Uterus (tissue), 4 donors: Measurements from ENCODE around the gene OFD1. TPM values are rescaled to one million over a fixed set of nuclear protein-coding genes. Genes with fewer than 3 reads are reported as not detected.
"Not testable (repeated sequence)": the region's sequence is repeated elsewhere in the genome, so short reads cannot be mapped to it uniquely, and the experiment has no call there.

Source experiments
- DNase-seq, 2 donors: peaks; one replicate each; pipeline ENCODE4 v3.0.0-alpha.2; 2019 to 2020
- H3K27ac ChIP-seq, 2 donors: fragments of 200-600 bp; sonication (generic); 1 replicate in 1 of 2; 2 replicates in 1 of 2; pipeline ENCODE4 v1.5.1; 2016 to 2018
- H3K27me3 ChIP-seq, 2 donors: fragments of 200-600 bp; sonication (generic); one replicate each; pipeline ENCODE4 v1.5.1; 2018 to 2019; ENCODE audit warnings: control low read depth in 1 of 2
- H3K36me3 ChIP-seq, 2 donors: fragments of 200-600 bp; sonication (generic); one replicate each; pipeline ENCODE4 v1.5.1; 2019; ENCODE audit warnings: control low read depth in 1 of 2
- H3K4me1 ChIP-seq, 2 donors: fragments of 200-600 bp; sonication (generic); one replicate each; pipeline ENCODE4 v1.5.1; 2018 to 2019; ENCODE audit warnings: control low read depth in 1 of 2
- H3K4me3 ChIP-seq, 2 donors: fragments of 200-600 bp; sonication (generic); 1 replicate in 1 of 2; 2 replicates in 1 of 2; pipeline ENCODE4 v1.5.1; 2018 to 2019; ENCODE audit warnings: mild to moderate bottlenecking in 1 of 2
- H3K9me3 ChIP-seq, 2 donors: fragments of 200-600 bp; sonication (generic); one replicate each; pipeline ENCODE4 v1.5.1; 2019; ENCODE audit warnings: control low read depth in 1 of 2
- POLR2A ChIP-seq, 2 donors: fragments of 450-650 bp; IDR thresholded peaks; one replicate each; pipeline ENCODE4 v1.6.1; 2016; ENCODE audit warnings: antibody characterized with exemption in 2 of 2, mild to moderate bottlenecking in 1 of 2, moderate library complexity in 1 of 2
- intact Hi-C: fragments of 100-400 bp; cut with DNase I; formaldehyde crosslinking; loops from one replicate; pipeline ENCODE4 v1.15.1; 2023; ENCODE audit warnings: low total_unique reads
- total RNA-seq, 4 donors: library from RNA; depleted of rRNA in 3 of 4; stranded (reverse); fragments of >200 nt in 3 of 4; gene quantifications; one replicate each; pipeline versions ENCODE4 v1.1.0 to v1.2.4, GENCODE V29; 2014 to 2023
- TF ChIP-seq, protein P1 (sequence below), 4 experiments: fragments of 200-600 bp in 2 of 4; fragments of 450-650 bp in 2 of 4; sonication (generic) in 2 of 4; IDR thresholded peaks; one replicate each; pipeline ENCODE4 v1.5.1; 2016 to 2019; ENCODE audit warnings: antibody characterized with exemption in 4 of 4, mild to moderate bottlenecking in 2 of 4, moderate library complexity in 1 of 4
- donor health status: DM: yes; HTN: yes; CAD: no.

The OFD1 gene
- total RNA-seq, 4 donors from 2014 or later, result 24.1 to 172 (median 49.7) TPM

DNA sequence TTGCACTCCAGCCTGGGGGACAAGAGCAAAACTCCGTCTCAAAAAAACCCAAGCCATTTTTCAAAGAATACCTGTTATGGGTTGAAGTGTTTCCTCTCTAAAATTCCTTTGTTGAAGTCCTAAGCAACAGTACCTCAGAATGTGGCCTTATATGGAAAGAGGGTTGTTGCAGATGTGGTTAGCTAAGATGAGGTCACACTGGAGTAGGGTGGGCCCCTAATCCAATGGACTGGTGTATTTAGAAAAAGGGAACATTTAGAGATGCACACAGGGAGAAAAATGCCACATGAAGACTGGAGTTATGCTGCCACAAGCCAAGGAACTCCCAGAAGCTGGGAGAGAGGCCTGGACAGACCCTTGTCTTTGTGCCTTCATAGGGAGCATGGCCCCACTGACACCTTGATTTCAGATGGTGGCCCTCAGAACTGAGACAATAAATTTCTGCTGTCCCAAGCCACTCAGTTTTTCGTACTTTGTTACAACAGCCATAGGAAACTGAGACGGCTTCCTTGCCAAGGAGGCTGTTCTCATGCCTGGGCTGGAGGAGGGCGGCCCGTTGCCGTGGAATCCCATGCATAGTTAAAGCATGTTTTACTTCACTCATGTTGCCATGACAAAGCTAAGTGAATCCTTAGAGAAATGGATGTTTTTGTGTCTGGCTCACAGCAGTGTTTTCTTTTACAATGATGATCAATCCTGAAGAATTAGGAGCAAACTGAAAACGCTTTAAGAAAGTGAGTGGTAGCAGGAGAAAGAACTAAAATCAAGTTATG, 16.7 kb upstream of the OFD1 start:
- TF ChIP-seq, protein P1, sequence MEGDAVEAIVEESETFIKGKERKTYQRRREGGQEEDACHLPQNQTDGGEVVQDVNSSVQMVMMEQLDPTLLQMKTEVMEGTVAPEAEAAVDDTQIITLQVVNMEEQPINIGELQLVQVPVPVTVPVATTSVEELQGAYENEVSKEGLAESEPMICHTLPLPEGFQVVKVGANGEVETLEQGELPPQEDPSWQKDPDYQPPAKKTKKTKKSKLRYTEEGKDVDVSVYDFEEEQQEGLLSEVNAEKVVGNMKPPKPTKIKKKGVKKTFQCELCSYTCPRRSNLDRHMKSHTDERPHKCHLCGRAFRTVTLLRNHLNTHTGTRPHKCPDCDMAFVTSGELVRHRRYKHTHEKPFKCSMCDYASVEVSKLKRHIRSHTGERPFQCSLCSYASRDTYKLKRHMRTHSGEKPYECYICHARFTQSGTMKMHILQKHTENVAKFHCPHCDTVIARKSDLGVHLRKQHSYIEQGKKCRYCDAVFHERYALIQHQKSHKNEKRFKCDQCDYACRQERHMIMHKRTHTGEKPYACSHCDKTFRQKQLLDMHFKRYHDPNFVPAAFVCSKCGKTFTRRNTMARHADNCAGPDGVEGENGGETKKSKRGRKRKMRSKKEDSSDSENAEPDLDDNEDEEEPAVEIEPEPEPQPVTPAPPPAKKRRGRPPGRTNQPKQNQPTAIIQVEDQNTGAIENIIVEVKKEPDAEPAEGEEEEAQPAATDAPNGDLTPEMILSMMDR (IDR thresholded peaks at IDR 0.05), result no peak
- no peak for TF ChIP-seq POLR2A (IDR thresholded peaks at IDR 0.05)
- peak; percentile 49 to 54 for DNase-seq
- Histone ChIP-seq H3K36me3 (no peaks in the 10 kb centered on the region), H3K9me3 (no peaks in the 10 kb centered on the region), H3K4me1 (no peaks in the 10 kb centered on the region), H3K27me3 (no peaks in the 10 kb centered on the region), H3K4me3 (no peak overlapping the region), H3K27ac (peak overlapping the region; percentile 63 to 87)
- intact Hi-C loops, result no loop called here

DNA sequence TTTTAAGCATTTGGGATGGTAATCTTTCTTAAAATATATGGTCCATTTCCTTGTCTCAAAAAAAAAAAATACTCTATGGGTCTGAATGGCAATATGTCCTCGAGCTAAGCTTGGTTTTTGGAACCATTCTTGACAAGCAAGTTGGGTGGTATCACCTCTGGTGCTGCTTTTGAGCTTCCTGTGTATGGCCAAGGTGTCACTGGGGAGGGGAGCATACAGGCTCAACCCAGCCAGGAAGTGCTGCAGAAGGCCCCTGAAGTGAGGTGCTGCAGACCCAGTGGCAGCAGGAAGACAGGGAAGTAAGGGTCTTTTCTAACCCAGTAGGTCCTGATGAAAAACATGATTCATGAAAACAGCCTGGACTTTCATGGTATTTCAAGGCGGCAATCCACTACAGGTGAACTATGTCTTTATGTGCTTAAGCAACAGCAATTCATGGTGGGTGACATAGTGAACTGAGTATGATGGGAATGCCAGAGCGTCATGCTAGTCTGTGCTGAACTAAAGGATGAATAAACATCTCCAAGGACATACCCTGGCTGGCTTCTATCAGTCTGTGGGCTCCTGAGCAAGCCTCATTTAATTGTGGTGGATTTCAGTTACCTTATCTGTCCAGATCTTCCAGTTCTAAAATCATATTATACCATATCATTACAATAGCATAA, 15.2 kb upstream of the OFD1 start:
- no peaks in the 10 kb centered on the region for H3K9me3 ChIP-seq
- TF ChIP-seq, protein P1 (IDR thresholded peaks at IDR 0.05), result no peak
- TF ChIP-seq POLR2A (IDR thresholded peaks at IDR 0.05), result no peak
- no peak overlapping the region for H3K4me3 ChIP-seq
- H3K27ac ChIP-seq, result peak overlapping the region; percentile 63 to 87
- no peak for DNase-seq
- H3K4me1 ChIP-seq, result no peaks in the 10 kb centered on the region
- intact Hi-C loops, result no loop called here
- H3K27me3 ChIP-seq, result no peaks in the 10 kb centered on the region
- no peaks in the 10 kb centered on the region for H3K36me3 ChIP-seq

DNA sequence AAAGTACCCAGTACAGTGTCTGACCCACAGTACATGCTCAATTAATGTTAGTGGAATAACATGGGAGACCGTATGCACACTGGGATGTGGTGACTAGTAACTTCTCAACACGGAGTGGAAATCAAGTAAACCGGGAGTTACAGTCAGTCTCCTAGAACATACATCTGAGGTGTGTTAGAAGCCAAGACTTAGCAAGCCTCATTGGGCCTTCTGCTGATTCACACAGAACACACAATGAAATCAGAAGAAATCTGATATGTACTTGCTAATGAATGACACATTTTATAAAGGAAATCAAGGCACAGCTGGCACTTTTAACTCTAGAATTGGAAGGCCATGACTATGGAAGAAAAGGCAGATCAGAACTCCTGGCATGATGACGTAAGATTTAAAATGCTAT, 13.2 kb upstream of the OFD1 start:
- no peak overlapping the region for H3K4me3 ChIP-seq
- H3K27me3 ChIP-seq, result no peaks in the 10 kb centered on the region
- H3K4me1 ChIP-seq, result no peaks in the 10 kb centered on the region
- no peak for DNase-seq
- no peaks in the 10 kb centered on the region for H3K36me3 ChIP-seq
- intact Hi-C loops, result no loop called here
- TF ChIP-seq, protein P1 (IDR thresholded peaks at IDR 0.05), result no peak
- no peak for TF ChIP-seq POLR2A (IDR thresholded peaks at IDR 0.05)
- H3K9me3 ChIP-seq, result no peaks in the 10 kb centered on the region
- H3K27ac ChIP-seq, result peak overlapping the region; percentile 63 to 87

DNA sequence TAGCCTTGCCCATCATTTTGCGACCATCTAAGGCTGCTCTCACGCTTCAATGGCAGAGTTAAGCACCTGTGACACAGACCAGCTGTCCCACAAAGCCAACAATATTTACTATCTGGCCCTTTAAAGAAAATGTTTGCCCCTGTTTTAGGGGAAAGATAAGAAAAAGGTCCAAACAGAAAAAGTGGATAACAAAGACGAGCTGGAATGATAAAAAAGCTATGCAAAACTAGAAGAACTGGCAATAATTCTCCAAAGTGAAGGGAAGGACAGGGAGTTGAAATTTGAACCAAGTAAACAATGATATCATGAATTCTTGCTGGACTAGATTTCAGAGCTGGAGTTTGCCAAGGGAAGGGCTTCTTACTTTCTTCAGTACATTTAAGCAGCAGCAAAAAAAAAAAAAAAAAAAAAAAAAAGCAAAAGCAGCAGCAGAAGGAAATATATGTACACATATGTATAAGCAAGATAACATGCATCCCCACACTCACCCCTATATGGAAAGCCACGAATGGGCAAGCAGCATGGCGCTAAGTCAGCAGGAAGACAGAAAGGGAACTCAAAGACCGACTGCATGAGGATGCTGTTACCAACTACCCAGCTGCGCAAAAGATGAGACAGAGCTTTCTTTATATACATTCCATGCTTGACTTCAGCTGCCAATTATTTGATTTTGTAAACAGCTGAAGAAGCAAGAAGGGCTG, 12.6 kb upstream of the OFD1 start:
- H3K4me3 ChIP-seq, result no peak overlapping the region
- intact Hi-C loops, result no loop called here

DNA sequence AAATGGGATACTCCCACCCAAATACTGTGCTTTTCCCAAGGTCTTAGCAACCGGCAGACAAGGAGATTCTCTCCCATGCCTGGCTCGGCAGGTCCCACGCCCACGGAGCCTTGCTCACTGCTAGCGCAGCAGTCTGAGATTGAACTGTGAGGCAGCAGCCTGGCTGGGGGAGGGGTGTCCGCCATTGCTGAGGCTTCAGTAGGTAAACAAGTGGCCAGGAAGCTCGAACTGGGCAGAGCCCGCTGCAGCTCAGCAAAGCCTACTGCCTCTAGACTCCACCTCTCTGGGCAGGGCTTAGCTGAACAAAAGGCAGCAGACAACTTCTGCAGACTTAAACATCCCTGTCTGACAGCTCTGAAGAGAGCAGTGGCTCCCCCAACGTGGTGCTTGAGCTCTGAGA, 9.7 kb upstream of the OFD1 start:
- H3K36me3 ChIP-seq, H3K4me3 ChIP-seq, intact Hi-C loops, H3K9me3 ChIP-seq, DNase-seq, H3K27me3 ChIP-seq, H3K4me1 ChIP-seq: not testable (repeated sequence)
- peak overlapping the region in 1 of 2 donors; percentile 6 for H3K27ac ChIP-seq

More for the DNA sequence above, 12.6 kb upstream of the OFD1 start:
- DNase-seq, result no peak
- TF ChIP-seq POLR2A (IDR thresholded peaks at IDR 0.05), result no peak
- TF ChIP-seq, protein P1 (IDR thresholded peaks at IDR 0.05), result no peak
- Histone ChIP-seq H3K27me3 (no peaks in the 10 kb centered on the region), H3K9me3 (no peaks in the 10 kb centered on the region), H3K27ac (peak overlapping the region; percentile 63 to 87), H3K36me3 (no peaks in the 10 kb centered on the region), H3K4me1 (no peaks in the 10 kb centered on the region)

DNA sequence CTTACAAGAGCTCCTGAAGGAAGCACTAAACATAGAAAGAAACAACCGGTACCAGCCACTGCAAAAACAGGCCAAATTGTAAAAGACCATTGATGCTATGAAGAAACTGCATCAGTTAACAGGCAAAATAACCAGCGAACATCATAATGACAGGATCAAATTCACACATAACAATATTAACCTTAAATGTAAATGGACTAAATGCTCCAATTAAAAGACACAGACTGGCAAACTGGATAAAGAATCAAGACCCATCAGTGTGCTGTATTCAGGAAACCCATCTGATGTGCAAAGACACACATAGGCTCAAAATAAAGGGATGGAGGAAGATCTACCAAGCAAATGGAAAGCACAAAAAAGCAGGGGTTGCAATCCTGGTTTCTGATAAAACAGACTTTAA, 8.0 kb upstream of the OFD1 start:
- H3K27me3 ChIP-seq, H3K36me3 ChIP-seq, intact Hi-C loops, H3K4me1 ChIP-seq, H3K4me3 ChIP-seq, H3K9me3 ChIP-seq, DNase-seq, H3K27ac ChIP-seq: not testable (repeated sequence)

DNA sequence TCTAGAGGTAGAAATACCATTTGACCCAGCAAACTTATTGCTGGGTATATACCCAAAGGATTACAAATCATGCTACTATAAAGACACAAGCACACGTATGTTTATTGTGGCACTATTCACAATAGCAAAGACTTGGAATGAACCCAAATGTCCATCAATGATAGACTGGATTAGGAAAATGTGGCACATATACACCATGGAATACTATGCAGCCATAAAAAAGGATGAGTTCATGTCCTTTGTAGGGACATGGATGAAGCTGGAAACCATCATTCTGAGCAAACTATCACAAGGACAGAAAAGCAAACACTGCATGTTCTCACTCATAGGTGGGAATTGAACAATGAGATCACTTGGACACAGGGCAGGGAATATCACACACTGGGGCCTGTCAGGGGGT, 4.0 kb upstream of the OFD1 start:
- not testable (repeated sequence) for H3K4me1 ChIP-seq, H3K4me3 ChIP-seq, H3K9me3 ChIP-seq, H3K27me3 ChIP-seq, H3K27ac ChIP-seq, H3K36me3 ChIP-seq, DNase-seq
- intact Hi-C loops, result loop anchor here (10.0 kb wide), 1 partner anchor 46 kb away; the partner anchor contains the start of gene RAB9A
